ENCODE measurements around the gene MSANTD7. TPM values are rescaled to one million over a fixed set of nuclear protein-coding genes. Genes with fewer than 3 reads are reported as not detected.

Gene MSANTD7
- total RNA-seq, 1 donor = 22.4 TPM

DNA sequence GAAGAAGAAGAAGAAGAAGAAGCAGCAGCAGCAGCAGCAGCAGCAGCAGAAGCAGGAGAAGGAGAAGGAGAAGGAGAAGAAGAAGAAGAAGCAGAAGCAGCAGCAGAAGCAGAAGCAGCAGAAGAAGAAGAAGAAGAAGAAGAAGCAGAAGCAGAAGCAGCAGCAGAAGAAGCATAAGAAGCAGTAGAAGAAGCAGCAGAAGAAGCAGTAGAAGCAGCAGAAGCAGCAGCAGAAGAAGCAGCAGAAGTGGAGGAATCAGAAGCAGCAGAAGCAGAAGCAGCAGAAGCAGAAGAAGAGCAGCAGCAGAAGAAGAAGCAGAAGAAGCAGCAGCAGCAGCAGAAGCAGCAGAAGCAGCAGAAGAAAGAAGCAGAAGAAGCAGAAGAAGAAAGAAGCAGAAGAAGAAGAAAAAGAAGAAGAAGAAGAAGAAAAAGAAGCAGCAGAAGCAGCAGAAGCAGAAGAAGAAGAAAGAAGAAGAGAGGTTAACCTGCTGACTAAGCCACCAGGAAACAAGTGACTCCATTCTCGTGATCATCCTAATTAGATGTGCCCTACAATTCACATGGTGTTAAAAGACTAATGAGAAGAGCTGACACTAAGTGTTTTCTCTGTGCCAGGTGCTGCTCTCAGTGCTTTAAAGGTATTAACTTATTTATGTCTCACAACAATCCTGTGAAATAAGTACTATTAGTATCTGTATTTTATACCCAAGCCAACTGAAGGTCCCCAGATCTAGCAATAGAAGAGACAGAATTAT is 11.9 kb upstream of the MSANTD7 start:
- Histone ChIP-seq H3K9me3 (ENCODE audit: low read depth, low read length) (no peaks in the 10 kb centered on the region), H2AFZ (ENCODE audit: low read length) (no peak overlapping the region), H3K27ac (ENCODE audit: low read depth, low read length) (no peak overlapping the region), H3K79me2 (ENCODE audit: insufficient read depth, low read length) (no peaks in the 10 kb centered on the region), H3K27me3 (ENCODE audit: insufficient read depth, low read length) (no peaks in the 10 kb centered on the region), H4K20me1 (ENCODE audit: insufficient read depth, low read length) (no peaks in the 10 kb centered on the region), H3K4me3 (ENCODE audit: insufficient read depth, low read length) (no peak overlapping the region), H3K36me3 (ENCODE audit: insufficient read depth, low read length) (no peaks in the 10 kb centered on the region), H3K4me1 (ENCODE audit: insufficient read depth, low read length) (no peaks in the 10 kb centered on the region), H3K4me2 (ENCODE audit: insufficient read depth, low read length) (no peak overlapping the region)
- TF ChIP-seq, protein P1, sequence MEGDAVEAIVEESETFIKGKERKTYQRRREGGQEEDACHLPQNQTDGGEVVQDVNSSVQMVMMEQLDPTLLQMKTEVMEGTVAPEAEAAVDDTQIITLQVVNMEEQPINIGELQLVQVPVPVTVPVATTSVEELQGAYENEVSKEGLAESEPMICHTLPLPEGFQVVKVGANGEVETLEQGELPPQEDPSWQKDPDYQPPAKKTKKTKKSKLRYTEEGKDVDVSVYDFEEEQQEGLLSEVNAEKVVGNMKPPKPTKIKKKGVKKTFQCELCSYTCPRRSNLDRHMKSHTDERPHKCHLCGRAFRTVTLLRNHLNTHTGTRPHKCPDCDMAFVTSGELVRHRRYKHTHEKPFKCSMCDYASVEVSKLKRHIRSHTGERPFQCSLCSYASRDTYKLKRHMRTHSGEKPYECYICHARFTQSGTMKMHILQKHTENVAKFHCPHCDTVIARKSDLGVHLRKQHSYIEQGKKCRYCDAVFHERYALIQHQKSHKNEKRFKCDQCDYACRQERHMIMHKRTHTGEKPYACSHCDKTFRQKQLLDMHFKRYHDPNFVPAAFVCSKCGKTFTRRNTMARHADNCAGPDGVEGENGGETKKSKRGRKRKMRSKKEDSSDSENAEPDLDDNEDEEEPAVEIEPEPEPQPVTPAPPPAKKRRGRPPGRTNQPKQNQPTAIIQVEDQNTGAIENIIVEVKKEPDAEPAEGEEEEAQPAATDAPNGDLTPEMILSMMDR (IDR thresholded peaks at IDR 0.05; ENCODE audit: extremely low read depth, low read depth, low read length) = no peak
- DNase-seq (ENCODE audit: insufficient read length, low spot score, missing footprints) = no peak

- H3K79me2 ChIP-seq (ENCODE audit: insufficient read depth, low read length) = peaks cover under 1% of the 10 kb centered on the region
- H3K9me3 ChIP-seq (ENCODE audit: low read depth, low read length) = no peaks in the 10 kb centered on the region
- peaks cover 3% of the 10 kb centered on the region for H3K36me3 ChIP-seq (ENCODE audit: insufficient read depth, low read length)
- no peak overlapping the region for H3K4me3 ChIP-seq (ENCODE audit: insufficient read depth, low read length)
- no peaks in the 10 kb centered on the region for H3K27me3 ChIP-seq (ENCODE audit: insufficient read depth, low read length)
- H2AFZ ChIP-seq (ENCODE audit: low read length) = no peak overlapping the region
- H3K4me2 ChIP-seq (ENCODE audit: insufficient read depth, low read length) = no peak overlapping the region
- DNase-seq (ENCODE audit: insufficient read length, low spot score, missing footprints) = no peak
- TF ChIP-seq, protein P1 (IDR thresholded peaks at IDR 0.05; ENCODE audit: extremely low read depth, low read depth, low read length) = no peak
- no peaks in the 10 kb centered on the region for H4K20me1 ChIP-seq (ENCODE audit: insufficient read depth, low read length)
- H3K27ac ChIP-seq (ENCODE audit: low read depth, low read length) = no peak overlapping the region
- H3K4me1 ChIP-seq (ENCODE audit: insufficient read depth, low read length) = peaks cover 9% of the 10 kb centered on the region
Measured at GRCh38 chr10:14833106-14833505, 5.0 kb upstream of the MSANTD7 start.

DNA sequence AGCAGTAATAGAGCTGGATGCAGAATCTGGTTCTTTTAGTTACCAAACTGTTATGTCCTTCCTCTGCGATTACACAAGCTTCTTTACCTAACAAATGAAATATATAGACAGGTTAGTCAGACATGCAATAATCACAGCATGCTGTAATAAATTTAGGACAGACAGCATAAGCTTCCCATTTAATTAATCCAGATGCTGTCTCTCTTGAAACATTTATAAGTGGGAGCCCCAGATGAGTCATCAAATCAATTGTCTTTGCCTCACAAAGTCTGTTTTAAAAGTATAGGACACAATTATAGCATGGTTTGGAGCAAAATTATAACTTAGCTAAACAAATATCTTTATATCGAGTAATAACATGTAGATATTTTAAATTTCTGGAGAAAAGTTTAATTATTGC is 1.9 kb upstream of the MSANTD7 start:
- H3K9me3 ChIP-seq (ENCODE audit: low read depth, low read length) = no peaks in the 10 kb centered on the region
- no peak for DNase-seq (ENCODE audit: insufficient read length, low spot score, missing footprints)
- H3K4me2 ChIP-seq (ENCODE audit: insufficient read depth, low read length) = no peak overlapping the region

More for the DNA sequence above, 1.9 kb upstream of the MSANTD7 start:
- Histone ChIP-seq H3K4me3 (ENCODE audit: insufficient read depth, low read length) (no peak overlapping the region), H4K20me1 (ENCODE audit: insufficient read depth, low read length) (peaks cover 4% of the 10 kb centered on the region), H3K79me2 (ENCODE audit: insufficient read depth, low read length) (peaks cover 27% of the 10 kb centered on the region), H3K36me3 (ENCODE audit: insufficient read depth, low read length) (peaks cover 13% of the 10 kb centered on the region), H3K4me1 (ENCODE audit: insufficient read depth, low read length) (peaks cover 12% of the 10 kb centered on the region), H2AFZ (ENCODE audit: low read length) (no peak overlapping the region), H3K27me3 (ENCODE audit: insufficient read depth, low read length) (no peaks in the 10 kb centered on the region), H3K27ac (ENCODE audit: low read depth, low read length) (no peak overlapping the region)
- TF ChIP-seq, protein P1 (IDR thresholded peaks at IDR 0.05; ENCODE audit: extremely low read depth, low read depth, low read length) = no peak

All from osteoblast (primary cell).